H9 (cell line): Measurements from ENCODE around the gene KIF13A. TPM values are rescaled to one million over a fixed set of nuclear protein-coding genes. Genes with fewer than 3 reads are reported as not detected.

Experiments
- DNase-seq: peaks from one replicate; pipeline ENCODE4 v3.0.0-alpha.2; 2017
- H2AFZ ChIP-seq: one replicate; pipeline ENCODE4 v1.6.1; 2013; ENCODE audit warnings: mild to moderate bottlenecking, low read length, control low read depth, moderate library complexity
- H2AK5ac ChIP-seq: 2 replicates; pipeline ENCODE4 v1.6.1; 2013; ENCODE audit warnings: low read length, control low read depth, mixed read lengths; ENCODE audit not compliant: insufficient read length
- H2BK120ac ChIP-seq: one replicate; pipeline ENCODE4 v1.6.1; 2013; ENCODE audit warnings: low read depth, mild to moderate bottlenecking, low read length, control low read depth, inconsistent platforms; ENCODE audit not compliant: poor library complexity, severe bottlenecking
- H2BK12ac ChIP-seq: 2 replicates; pipeline ENCODE4 v1.6.1; 2013; ENCODE audit warnings: low read length, control low read depth, mixed read lengths, low read depth; ENCODE audit not compliant: insufficient read length
- H2BK15ac ChIP-seq: 2 replicates; pipeline ENCODE4 v1.6.1; 2013; ENCODE audit warnings: low read depth, low read length, control low read depth
- H2BK20ac ChIP-seq: one replicate; pipeline ENCODE4 v1.6.1; 2013; ENCODE audit warnings: low read depth, mild to moderate bottlenecking, low read length, control low read depth, inconsistent platforms; ENCODE audit not compliant: poor library complexity, severe bottlenecking
- H2BK5ac ChIP-seq: 2 replicates; pipeline ENCODE4 v1.6.1; 2013; ENCODE audit warnings: low read length, control low read depth, mixed read lengths; ENCODE audit not compliant: insufficient read length
- H3K14ac ChIP-seq: 2 replicates; pipeline ENCODE4 v1.6.1; 2013; ENCODE audit warnings: low read length, control low read depth; ENCODE audit not compliant: insufficient read depth
- H3K18ac ChIP-seq: 2 replicates; pipeline ENCODE4 v1.6.1; 2013; ENCODE audit warnings: low read depth, mild to moderate bottlenecking, mixed read lengths, low read length, control low read depth; ENCODE audit not compliant: insufficient read length
- H3K23ac ChIP-seq: 2 replicates; pipeline ENCODE4 v1.6.1; 2013; ENCODE audit warnings: low read length, control low read depth, mixed read lengths, low read depth; ENCODE audit not compliant: insufficient read length
- H3K23me2 ChIP-seq: 2 replicates; pipeline ENCODE4 v1.6.1; 2013; ENCODE audit warnings: low read depth, mild to moderate bottlenecking, mixed read lengths, low read length, control low read depth; ENCODE audit not compliant: insufficient read length, poor library complexity, severe bottlenecking
- H3K27ac ChIP-seq: 2 replicates; pipeline ENCODE4 v1.5.1; 2013; ENCODE audit warnings: low read length, control low read depth, mixed read lengths, low read depth; ENCODE audit not compliant: insufficient read length
- H3K27me3 ChIP-seq: 2 replicates; pipeline ENCODE4 v1.6.1; 2013; ENCODE audit warnings: low read length, control low read depth, inconsistent platforms; ENCODE audit not compliant: insufficient read depth
- H3K4ac ChIP-seq: 2 replicates; pipeline ENCODE4 v1.6.1; 2013; ENCODE audit warnings: low read depth, mild to moderate bottlenecking, control low read depth, inconsistent platforms, low read length, moderate library complexity
- H3K4me1 ChIP-seq: 2 replicates; pipeline ENCODE4 v1.6.1; 2013; ENCODE audit warnings: low read length, control low read depth, inconsistent platforms; ENCODE audit not compliant: insufficient read depth
- H3K4me2 ChIP-seq: 2 replicates; pipeline ENCODE4 v1.6.1; 2013; ENCODE audit warnings: low read length, control low read depth, mixed read lengths; ENCODE audit not compliant: insufficient read length, insufficient read depth
- H3K56ac ChIP-seq: 2 replicates; pipeline ENCODE4 v1.6.1; 2013; ENCODE audit warnings: low read depth, mild to moderate bottlenecking, mixed read lengths, low read length, control low read depth; ENCODE audit not compliant: insufficient read length
- H3K79me1 ChIP-seq: 2 replicates; pipeline ENCODE4 v1.6.1; 2013; ENCODE audit warnings: low read depth, mild to moderate bottlenecking, moderate library complexity, low read length, control low read depth, inconsistent platforms; ENCODE audit not compliant: insufficient read depth, poor library complexity, severe bottlenecking
- H3K79me2 ChIP-seq: 2 replicates; pipeline ENCODE4 v1.6.1; 2013; ENCODE audit warnings: low read length, control low read depth, inconsistent platforms; ENCODE audit not compliant: insufficient read depth
- H3K9ac ChIP-seq: 2 replicates; pipeline ENCODE4 v1.6.1; 2013; ENCODE audit warnings: low read length, control low read depth, mixed read lengths; ENCODE audit not compliant: insufficient read length; ENCODE audit errors: extremely low read depth
- H3K9me3 ChIP-seq: one replicate; pipeline ENCODE4 v1.6.1; 2013; ENCODE audit warnings: low read depth, low read length, inconsistent platforms; ENCODE audit not compliant: control insufficient read depth
- H3T11ph ChIP-seq: one replicate; pipeline ENCODE4 v1.6.1; 2013; ENCODE audit warnings: mild to moderate bottlenecking, low read length, control low read depth, inconsistent platforms
- H4K20me1 ChIP-seq: one replicate; pipeline ENCODE4 v1.6.1; 2013; ENCODE audit not compliant: control insufficient read depth, insufficient read length, insufficient read depth
- H4K5ac ChIP-seq: 2 replicates; pipeline ENCODE4 v1.6.1; 2013; ENCODE audit warnings: low read depth, mild to moderate bottlenecking, mixed read lengths, low read length, control low read depth; ENCODE audit not compliant: insufficient read length
- H4K8ac ChIP-seq: replicated peaks from 2 replicates; pipeline ENCODE4 v1.6.1; 2013; ENCODE audit warnings: low read length, control low read depth, mixed read lengths, low read depth; ENCODE audit not compliant: insufficient read length
- H4K91ac ChIP-seq: 2 replicates; pipeline ENCODE4 v1.6.1; 2013; ENCODE audit warnings: low read depth, mild to moderate bottlenecking, moderate library complexity, mixed read lengths, low read length, control low read depth; ENCODE audit not compliant: insufficient read length
- H3K27ac Mint-ChIP-seq, 3 experiments: 2 replicates in 2 of 3; 3 replicates in 1 of 3; pipeline ENCODE4 v1.8.0; 2020 to 2021; ENCODE audit warnings: mixed read lengths in 3 of 3, mild to moderate bottlenecking in 1 of 3, moderate library complexity in 1 of 3
- H3K27me3 Mint-ChIP-seq: 2 replicates; pipeline ENCODE4 v1.8.0; 2021; ENCODE audit warnings: low read depth, mild to moderate bottlenecking, moderate library complexity, mixed read lengths
- H3K36me3 Mint-ChIP-seq, 3 experiments: 2 replicates in 2 of 3; 3 replicates in 1 of 3; pipeline ENCODE4 v1.8.0; 2020 to 2021; ENCODE audit warnings: low read depth in 3 of 3, mixed read lengths in 3 of 3; ENCODE audit not compliant: insufficient read depth in 1 of 3
- H3K4me1 Mint-ChIP-seq, 2 experiments: 2 replicates each; pipeline ENCODE4 v1.8.0; 2020; ENCODE audit warnings: mixed read lengths in 2 of 2
- H3K4me3 Mint-ChIP-seq, 2 experiments: 2 replicates in 1 of 2; 3 replicates in 1 of 2; pipeline ENCODE4 v1.8.0; 2020 to 2021; ENCODE audit warnings: mild to moderate bottlenecking in 2 of 2, mixed read lengths in 2 of 2, moderate library complexity in 1 of 2
- H3K9me3 Mint-ChIP-seq, 2 experiments: 2 replicates in 1 of 2; 3 replicates in 1 of 2; pipeline ENCODE4 v1.8.0; 2020; ENCODE audit warnings: mild to moderate bottlenecking in 2 of 2, mixed read lengths in 2 of 2, moderate library complexity in 1 of 2
- CTCF ChIP-seq: fragments of 200-600 bp; sonication (generic); conservative IDR thresholded peaks from 3 replicates; pipeline ENCODE4 v1.8.0; 2021; ENCODE audit warnings: antibody characterized with exemption, mild to moderate bottlenecking
- WGBS: extraction: QIAGEN DNeasy Blood & Tissue Kit; methylation state at CpG from one replicate; pipeline ENCODE4 v1.1.7; 2013; ENCODE audit warnings: missing lambda C conversion rate, low lambda C conversion rate, mixed read lengths; ENCODE audit not compliant: insufficient read length; ENCODE audit errors: extremely low coverage; 5-methylcytosine and 5-hydroxymethylcytosine counted together
- total RNA-seq: library from RNA; stranded (reverse); gene quantifications from 2 replicates; pipeline ENCODE4 v1.2.1, GENCODE V29; 2021

KIF13A gene
- total RNA-seq, 1 experiment from 2014 or later: 38.2 TPM

GRCh38 chr6:17987697-17988421 lies 424 bp upstream of the KIF13A start:
- H2BK15ac ChIP-seq: no peak overlapping the region; the same call in 1 of the 2 replicates
- H3K27me3 Mint-ChIP-seq: peaks cover 20% of the 10 kb centered on the region
- H3K56ac ChIP-seq: no peak overlapping the region
- no peak overlapping the region for H3K18ac ChIP-seq
- no peak overlapping the region for H4K8ac ChIP-seq
- peak overlapping the region; percentile 91 for H3K4me2 ChIP-seq
- H4K91ac ChIP-seq: no peak overlapping the region
- no peak overlapping the region for H2BK120ac ChIP-seq
- H3T11ph ChIP-seq: no peak overlapping the region
- H3K4me1 ChIP-seq: peaks cover 3% of the 10 kb centered on the region
- H2AK5ac ChIP-seq: no peak overlapping the region
- peaks cover 35 to 41% of the 10 kb centered on the region in 2 experiments for H3K4me1 Mint-ChIP-seq
- H3K23ac ChIP-seq: no peak overlapping the region
- H3K27ac Mint-ChIP-seq: peak overlapping the region; percentile 74 to 98 (median 94); a peak in 5 of 7 replicates
- peak; percentile 43 for DNase-seq
- peak overlapping the region; percentile 86 to 97 for H3K4me3 Mint-ChIP-seq
- H3K23me2 ChIP-seq: peaks cover 11% of the 10 kb centered on the region
- no peak overlapping the region for H4K5ac ChIP-seq
- H3K36me3 Mint-ChIP-seq: peaks cover 4 to 6% (median 5%) of the 10 kb centered on the region in 3 experiments; a peak in 3 of 7 replicates
- no peak overlapping the region for H3K27ac ChIP-seq
- H4K20me1 ChIP-seq: no peaks in the 10 kb centered on the region
- no peak overlapping the region for H3K4ac ChIP-seq
- no peak overlapping the region for H2BK5ac ChIP-seq
- TF ChIP-seq CTCF: peak; percentile 28; the same call in 2 of the 3 replicates
- no CpG with 5 or more reads among the region's 78 CpGs for WGBS
- peak overlapping the region; percentile 73; the same call in 1 of the 2 replicates for H3K14ac ChIP-seq
- peak overlapping the region; percentile 51 for H3K9ac ChIP-seq
- no peak overlapping the region for H2BK12ac ChIP-seq
- H3K9me3 Mint-ChIP-seq: no peaks in the 10 kb centered on the region
- peaks cover 2% of the 10 kb centered on the region; the same call in 1 of the 2 replicates for H3K79me2 ChIP-seq
- H2BK20ac ChIP-seq: no peak overlapping the region
- no peak overlapping the region for H2AFZ ChIP-seq
- no peaks in the 10 kb centered on the region for H3K79me1 ChIP-seq
- no peaks in the 10 kb centered on the region for H3K27me3 ChIP-seq
- H3K9me3 ChIP-seq: no peaks in the 10 kb centered on the region
